NCI-H1417 (cell line): ENCODE data around the gene ATP11C.
A peak's percentile ranks its signal among the peaks of the same experiment; 100 is the strongest.

Experiments
- DNase-seq, 3 experiments: peaks; one replicate each; lab custom pipeline; 2025; lab: John Stamatoyannopoulos, UW

The ATP11C gene

DNA sequence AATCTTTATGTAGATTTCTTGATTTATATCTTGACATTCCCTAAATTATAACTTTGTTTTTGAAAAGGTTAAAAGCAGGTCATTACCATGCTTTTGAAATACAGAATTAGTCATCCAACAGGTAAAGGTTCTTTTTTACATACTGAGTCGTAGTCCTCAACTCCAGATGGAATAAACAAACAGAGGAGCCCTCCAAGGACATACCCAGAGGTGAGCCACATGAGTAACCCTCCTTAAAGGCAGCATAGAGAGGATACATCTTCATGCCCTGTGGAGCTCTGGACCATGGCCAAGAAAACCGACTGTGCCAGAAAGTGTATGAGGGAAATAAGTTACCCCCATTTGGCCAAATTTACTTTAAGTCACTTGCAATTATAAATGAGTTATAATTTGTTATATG, 129.6 kb downstream of the ATP11C start:
- DNase-seq = no peak

DNA sequence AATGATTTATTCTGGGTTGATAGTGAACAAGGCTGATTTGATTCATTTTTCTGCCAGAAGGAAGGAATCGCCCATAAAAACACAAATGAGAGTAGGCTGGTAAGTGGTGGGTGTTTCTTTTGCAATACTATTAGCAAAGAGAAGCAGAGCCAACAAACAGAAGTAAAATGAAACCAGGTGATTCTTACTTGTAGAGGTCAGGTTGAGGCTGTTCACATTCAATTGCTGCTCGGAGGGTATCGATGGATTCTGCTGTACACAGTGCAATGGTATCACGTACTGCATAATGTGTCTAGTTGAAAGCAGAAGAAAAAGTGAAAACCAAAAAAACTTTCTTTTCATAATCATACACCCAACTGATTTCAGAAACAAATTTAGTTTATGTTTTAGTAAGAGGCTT, 130.8 kb downstream of the ATP11C start:
- DNase-seq = no peak

DNA sequence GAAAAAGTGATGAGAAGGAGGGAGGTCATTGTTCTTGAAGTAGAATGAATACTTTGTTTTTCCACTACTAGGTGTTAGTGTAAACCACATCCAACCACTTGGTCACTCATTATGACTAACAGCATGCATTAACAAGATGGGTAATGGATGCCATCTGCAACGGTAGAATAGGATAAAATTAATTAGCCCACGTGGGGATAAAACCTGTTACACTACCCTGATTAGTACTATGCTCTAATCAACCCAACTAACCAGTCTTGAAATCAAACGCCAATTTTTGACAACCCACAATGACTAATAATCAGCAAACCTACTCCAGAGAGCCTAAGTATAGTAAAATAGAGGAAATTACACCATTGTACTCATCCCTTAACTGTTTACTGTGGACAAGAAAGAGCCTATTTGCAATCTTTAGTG, 131.4 kb downstream of the ATP11C start:
- DNase-seq = no peak

DNA sequence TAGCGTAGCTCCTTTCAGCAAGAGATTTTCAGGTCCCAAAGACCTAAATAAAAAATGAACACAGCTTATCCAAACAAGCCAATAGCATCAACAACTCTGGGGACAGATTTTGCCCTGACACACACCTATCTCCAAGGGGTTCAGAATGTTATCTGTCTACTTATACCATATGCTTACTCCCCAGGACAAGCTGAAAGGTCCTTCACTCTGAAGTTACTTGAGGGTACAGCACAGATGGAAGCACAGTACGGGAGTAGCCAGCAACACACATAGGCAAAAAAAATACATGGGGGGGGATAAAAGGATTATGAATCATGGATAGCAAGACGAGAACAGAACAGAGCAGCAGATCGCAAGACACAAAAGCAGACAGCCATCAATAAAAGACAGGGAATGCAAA, 134.2 kb downstream of the ATP11C start:
- DNase-seq = no peak

DNA sequence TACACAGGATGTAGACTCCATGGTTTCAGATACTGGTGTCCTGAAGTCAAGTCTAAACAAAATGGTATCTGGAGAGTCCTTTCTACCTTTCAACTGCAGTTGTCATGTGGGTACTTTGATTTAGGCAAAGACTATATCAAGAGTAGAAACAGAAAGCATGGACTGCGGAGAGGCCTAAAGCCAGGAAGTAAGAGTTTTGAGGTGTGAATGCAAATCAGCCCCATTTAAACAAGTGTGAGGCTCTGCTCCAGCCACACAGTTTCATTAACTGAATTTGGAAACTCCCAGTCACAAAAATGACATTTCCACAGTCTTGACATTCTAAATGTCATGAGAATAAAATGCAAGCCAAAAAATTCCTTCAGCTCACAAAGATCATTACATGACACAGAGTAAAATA, 137.7 kb downstream of the ATP11C start:
- DNase-seq = no peak

DNA sequence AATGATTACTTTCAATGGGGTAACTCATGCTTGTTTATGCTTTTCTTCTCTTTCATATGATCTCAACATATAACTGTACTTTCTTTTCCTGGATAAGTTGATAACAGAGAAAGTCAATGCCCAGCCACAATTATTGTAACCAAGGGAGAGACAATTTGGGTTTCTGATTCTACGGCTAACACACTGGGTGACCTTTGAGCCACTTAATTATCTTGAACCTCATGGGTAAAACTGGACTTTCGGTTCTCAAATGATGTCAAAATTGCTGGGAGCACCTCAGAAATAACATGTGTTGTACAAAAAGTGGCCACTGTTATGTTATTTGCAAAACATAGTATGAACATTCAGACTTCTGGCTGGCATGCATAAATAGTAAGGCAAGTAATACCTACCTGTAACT, 145.3 kb downstream of the ATP11C start:
- DNase-seq = no peak

DNA sequence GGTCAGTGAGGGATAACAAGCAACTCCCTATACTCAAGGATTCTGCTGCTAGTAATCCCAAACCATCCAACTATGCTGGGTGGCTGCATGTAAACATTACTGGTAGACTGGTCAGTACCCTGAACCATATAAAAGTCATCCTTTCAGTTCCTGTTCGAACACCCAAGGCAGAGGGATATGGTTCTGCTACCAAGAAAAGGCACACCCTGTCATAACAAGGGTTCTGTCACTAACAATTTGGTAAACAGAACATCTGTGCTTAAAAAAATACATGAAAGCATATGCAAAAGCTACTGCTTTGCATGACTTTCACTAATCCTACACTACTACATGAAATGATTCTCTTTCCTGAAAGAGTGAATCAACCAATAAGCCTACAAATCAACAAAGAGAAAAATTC, 148.0 kb downstream of the ATP11C start:
- no peak for DNase-seq

DNA sequence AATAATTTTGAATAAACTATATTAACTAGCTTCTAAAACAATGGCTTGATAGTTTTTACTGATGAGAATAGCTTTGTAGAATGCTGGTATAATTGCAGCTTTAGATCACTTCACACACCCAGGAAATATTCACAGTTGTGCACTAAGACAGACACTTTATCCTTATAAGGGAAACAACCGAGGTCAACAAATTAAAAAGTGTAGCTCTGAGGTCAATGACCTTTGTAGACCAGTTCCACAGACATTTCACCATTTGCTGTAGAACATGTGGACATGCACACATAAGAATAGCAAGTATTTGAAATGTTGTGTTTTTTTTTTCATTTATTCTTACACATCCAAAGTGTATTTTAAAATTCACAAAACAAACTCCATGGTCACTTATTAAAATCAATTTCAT, 148.9 kb downstream of the ATP11C start:
- no peak for DNase-seq

DNA sequence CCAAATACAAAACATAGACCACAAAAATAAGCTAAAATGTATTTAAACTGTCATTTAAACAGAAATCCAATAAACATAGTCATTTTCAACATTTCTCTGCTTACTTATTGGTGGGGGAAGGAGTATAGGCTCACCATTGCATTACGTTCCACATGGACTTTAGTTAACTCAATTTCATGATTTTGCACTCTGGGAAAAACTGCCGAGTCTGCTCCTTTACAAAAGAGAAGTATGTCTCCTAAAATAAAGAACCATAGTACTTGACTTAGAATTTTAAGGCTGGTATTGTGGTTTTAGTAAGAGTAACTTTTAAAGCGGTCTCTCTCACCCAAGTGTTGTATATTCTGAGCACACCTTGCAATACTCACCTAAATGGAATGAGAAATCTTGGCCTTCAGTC, 149.8 kb downstream of the ATP11C start:
- no peak for DNase-seq

DNA sequence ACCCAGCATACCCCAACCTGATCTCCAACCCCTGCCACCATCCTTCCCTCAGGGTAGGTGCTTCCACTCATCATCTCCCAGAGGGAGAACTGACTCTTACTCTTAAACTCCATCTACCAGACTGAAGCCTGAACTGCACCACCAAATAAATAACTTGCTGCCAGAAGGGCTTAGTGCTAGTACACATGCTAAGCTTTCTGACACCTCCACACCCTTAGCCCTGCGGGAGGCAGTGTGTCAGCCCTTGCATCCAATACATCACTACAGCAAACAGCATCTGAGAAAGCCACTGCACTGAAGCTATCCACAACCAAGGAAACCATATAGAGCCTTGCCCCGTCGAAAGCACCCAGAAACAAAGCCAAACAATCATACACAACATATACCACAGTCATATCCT, 156.3 kb downstream of the ATP11C start:
- no peak for DNase-seq

DNA sequence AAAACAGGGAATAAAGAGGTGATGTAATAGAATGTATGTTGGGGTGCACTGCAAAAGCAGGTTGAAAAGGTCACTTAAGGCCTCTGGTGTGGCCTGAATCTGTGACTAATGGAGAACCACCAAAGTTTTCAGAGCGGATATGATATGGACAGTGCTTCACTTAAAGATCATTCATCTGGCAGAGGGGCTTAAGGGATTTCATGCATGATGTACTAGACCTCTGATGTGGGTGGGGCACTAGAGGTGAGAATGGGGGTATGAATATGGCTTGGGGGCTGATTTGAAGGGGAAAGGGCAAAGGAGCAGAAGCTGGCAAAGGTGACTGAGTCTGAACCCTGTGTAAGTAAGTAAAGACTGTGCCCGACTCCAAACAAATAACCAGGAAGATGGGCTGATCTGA, 162.5 kb downstream of the ATP11C start:
- no peak for DNase-seq

DNA sequence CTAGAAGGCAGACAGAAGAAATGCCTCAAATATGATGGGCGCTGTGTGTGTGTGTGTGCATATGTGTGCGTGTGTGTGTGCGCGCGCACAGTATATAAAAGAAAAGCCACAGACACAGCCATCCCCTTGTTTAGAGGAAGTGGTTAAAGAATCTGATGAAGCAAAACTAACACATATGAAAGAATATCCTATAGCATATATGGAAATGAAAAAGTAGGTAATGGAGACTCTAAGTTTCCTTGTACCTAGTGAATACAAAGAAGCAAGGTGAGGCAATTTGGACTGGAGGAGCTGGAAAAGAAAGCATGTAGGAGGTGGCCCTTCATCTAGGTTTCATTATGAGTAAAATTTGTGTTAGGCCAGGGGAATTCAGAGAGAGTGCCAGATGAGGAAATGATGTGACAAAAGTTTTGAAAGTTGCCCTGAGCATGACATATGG, 166.3 kb downstream of the ATP11C start:
- no peak for DNase-seq

DNA sequence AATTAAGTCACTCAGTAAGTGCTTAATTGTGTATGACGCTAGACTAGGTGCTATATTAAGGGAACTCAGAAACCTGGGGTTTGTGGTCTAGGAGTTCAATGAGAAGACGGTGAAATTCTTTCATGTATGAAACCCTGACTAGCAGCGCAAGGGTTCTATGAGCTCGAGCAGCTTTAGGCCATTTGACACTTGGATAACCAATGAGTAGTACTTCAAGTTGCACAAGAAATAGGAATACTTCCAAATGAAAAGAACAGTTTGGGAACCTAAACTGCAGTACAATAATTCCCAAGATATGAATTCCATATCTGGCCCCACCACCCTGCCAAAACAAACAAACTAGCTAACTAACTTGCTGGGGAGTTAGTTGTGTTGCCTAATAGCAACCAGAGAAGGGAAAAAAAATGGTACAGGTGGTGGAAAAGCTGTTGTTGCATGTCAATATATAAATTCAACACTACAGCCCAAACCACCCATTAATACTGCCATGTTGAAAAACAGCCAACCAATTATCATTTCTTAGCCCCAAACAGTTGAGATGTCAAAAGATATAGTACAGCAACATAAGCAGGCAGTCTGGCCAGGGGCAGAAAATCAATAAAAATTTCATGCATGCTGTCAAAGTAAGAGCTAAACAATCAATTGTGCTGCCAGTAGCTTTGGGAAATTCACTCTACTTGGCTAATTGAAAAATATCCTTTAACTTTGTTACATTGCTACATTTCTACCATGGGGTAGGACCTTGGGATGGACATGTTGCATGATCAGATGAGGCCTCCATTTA, 170.3 kb downstream of the ATP11C start:
- no peak for DNase-seq

DNA sequence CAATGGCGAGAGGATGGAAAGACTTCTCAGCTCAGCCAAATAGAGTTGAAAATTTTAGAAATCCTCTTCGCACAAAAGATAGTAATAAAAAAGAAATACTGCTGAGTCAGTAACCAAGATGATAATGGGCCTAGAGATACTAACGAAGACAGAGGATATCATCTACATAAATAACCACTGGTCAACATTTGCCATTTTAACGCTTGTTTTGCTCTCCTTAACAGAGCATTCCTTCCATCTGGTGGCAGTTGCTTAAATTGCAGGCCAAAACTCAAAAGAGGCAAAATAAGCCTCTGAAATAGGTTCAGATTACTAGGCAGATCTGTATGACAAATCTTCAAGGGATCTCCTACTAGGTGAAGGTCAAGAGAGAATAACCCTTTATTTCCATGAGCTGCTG, 173.2 kb downstream of the ATP11C start:
- DNase-seq = peak in 1 of 3 experiments; percentile 14

DNA sequence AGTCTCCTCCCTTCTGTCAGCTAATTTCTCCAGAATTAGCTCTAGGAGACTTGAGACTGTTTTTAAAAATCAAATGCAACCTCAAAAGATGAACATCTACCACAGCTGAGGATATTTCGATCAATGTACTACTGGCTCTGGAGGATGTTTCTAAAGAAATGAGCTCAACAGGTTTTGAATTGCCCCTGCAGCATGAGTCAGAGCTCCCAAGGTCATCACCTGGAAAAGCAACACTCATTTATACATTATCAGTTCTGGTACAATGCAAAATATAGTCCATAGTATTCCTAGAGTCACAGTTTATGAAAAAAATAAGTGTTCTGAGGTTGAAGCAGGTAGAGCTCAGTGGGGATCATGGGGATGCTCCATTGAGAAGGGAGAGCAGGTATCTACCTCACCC, 174.0 kb downstream of the ATP11C start:
- DNase-seq = no peak

DNA sequence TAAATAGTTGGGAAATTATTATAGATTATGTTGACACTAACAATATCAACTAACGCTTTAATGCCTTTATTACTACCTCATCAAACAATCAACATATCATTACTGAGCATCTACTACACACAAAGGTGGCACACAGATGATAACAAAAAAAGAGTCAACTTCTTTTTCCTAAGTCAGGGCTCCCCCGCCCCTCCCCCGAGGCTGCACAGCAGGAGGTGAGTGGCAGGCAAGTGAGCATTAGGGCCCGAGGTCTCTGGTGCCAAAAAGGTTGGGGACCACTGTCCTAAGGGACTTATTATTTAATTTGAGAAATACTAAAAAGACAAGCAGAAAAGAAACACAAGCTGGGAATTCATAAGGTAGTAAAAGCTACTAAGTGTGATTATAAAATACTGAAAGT, 174.6 kb downstream of the ATP11C start:
- DNase-seq = no peak

DNA sequence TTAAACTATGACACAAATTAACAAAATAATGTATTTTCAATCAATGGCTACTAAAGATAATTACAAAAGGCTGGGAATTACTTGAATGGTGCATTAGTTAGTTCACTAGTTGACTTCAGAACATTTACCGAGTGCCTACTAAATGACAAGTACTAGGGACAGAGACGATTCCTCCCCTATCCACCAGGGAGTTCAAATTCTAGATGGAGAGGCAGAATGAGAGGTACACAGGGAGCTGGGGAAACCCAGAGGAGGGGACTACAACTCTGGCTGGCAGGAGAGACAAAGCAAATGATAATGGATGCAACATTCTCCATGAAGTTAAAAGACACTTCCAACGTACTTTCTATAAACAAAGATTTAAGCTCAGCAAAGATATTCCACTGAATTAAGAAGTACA, 181.8 kb downstream of the ATP11C start:
- no peak for DNase-seq

DNA sequence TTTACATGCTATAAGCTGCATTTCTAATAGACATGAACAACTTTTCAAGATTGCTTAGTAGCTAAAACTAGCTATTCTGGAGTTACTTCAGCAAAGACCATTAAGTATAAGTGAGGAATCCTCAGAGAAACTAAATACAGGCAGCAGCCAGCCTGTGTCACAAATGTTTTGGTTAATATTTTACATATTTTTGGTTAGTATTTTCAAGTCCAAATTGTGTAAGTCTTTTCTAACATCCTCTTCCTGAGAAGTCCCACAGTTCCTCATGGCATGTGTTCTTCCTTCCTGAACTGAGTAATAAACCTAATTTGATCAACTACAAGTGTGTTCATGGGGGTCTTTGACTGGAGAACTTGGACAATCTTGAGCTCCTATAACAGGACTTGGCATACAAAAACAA, 182.5 kb downstream of the ATP11C start:
- DNase-seq = no peak

DNA sequence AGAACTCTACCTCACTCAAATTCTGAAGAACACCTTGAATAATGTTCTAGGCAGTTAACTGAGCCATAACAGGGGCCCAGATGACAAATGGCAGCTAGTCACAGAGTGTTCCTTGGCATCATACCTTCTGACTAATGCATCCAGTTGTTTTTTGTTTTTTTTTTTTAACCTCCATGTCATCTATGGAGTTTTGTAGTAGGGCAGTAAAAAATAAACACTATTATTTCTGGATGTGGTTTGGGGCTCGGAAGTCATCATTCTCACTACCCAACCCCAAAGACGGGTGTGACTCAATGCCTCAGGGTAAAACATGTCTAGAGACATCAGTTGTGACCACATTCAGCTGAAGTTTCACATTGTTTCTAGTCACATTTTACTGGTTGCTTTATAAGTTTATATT, 193.7 kb downstream of the ATP11C start:
- DNase-seq = no peak

DNA sequence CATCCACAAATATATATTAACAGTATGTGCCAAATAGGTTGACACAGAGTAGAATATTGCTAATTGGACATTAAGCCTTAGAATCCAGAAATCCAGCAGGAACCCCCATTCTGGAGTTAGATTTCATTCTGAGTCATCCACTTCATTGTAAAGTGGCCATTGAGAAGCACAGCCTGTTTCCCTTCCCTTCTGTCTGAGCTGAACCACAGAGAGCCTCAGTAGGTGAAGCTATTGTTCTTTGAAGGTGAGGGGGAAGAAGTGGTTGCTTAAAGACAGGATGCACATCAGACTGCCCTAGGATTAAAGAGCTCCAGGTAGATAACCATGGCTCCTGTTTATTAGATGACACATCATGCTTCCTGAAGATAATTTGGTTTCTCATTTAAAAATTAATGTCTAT, 194.3 kb downstream of the ATP11C start:
- DNase-seq = no peak

DNA sequence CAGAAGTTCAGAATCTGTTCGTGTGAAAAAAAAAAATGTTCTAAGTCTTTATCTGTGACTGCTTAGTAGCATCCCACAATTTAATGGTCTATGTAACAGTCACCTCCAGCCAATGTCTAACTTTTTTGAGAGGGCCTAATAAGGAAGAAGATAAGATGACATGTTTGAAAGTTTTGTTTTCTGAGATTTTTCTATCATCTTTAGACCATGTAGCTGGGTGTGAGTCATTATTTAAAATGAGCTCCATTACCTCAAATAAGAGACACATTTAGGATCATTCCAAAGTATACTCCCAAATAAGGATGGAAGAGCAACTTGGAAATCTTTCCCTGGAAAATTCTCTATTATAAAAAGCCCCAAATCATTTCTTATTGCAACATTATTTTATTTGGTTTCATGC, 196.7 kb downstream of the ATP11C start:
- no peak for DNase-seq

DNA sequence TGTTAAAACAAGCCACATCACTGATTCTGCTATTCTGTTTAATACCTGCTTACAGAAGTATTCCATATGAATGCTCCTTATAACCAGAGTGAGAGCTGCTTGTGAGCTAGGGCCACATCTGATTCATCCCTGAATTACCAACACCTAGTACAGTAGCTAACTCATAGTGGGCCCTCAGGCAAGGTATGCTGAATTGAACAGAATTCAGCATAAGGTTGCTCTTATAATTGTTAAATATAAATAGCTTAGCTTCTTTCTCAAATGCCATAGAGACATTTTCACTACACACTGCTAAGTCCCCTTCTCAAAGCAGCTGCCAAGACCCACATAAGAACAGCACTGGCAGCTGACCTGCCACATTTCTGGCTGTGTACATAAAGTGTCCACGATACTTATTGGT, 197.9 kb downstream of the ATP11C start:
- DNase-seq = no peak

DNA sequence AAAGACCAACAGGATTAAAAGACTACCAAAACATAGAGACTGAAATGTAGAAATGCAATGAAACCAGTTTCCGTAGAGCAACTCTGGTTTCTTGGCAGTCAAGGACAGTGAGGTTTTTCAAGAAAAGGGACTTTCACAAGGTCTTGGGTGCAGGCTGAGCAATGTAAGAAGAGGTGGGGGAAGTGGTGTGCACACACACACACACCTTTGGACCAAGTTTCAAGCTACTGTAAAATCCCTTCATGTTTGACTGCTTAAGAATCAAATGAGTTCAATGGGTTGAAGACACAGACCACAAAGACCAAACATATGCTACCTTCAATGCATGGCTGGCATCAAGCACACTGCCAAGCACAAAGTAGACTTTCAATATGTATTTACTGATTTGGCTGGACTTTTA, 207.1 kb downstream of the ATP11C start:
- DNase-seq = no peak

DNA sequence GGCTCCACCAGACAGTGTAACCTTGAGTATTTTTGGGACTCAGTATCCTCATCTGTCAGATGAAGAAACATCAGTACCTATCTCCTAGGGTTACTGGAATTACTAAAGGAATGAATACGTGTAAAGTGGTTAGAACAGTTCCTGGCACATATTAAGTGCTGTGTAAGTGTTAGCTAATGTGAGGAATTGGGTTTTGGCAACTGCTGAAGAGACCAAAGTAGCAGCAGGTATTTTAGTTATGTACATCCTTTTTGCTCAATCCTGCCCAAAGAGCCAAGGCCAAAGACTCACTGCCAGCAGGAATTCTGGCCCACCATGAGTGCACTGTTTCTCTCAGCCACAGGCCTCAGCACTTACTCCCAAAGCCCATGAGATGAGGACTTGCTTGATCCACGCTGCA, 208.2 kb downstream of the ATP11C start:
- no peak for DNase-seq
